WERI-Rb-1 (cell line): ENCODE measurements around the gene AGT.
A peak's percentile ranks its signal among the peaks of the same experiment; 100 is the strongest.

Experiments used
- DNase-seq: peaks from one replicate; pipeline ENCODE4 v3.0.0-alpha.2; 2020
- H3K27ac ChIP-seq: fragments of 250-450 bp; sonication (Bioruptor Pico); 2 replicates; pipeline ENCODE4 v1.5.1; 2020; ENCODE audit warnings: mild to moderate bottlenecking, moderate library complexity
- H3K27me3 ChIP-seq: fragments of 250-450 bp; sonication (Bioruptor Pico); 2 replicates; pipeline ENCODE4 v1.5.1; 2021; ENCODE audit warnings: mild to moderate bottlenecking, low read depth, moderate library complexity; ENCODE audit not compliant: insufficient read depth, severe bottlenecking
- H3K36me3 ChIP-seq: fragments of 250-450 bp; sonication (Bioruptor Pico); 2 replicates; pipeline ENCODE4 v1.5.1; 2020; ENCODE audit warnings: mild to moderate bottlenecking, moderate library complexity
- H3K4me3 ChIP-seq: 2 replicates; pipeline ENCODE4 v1.5.1; 2011; ENCODE audit warnings: low read depth, mild to moderate bottlenecking, control low read depth, low read length
- H3K9me3 ChIP-seq: fragments of 250-450 bp; sonication (Bioruptor Pico); 2 replicates; pipeline ENCODE4 v1.5.1; 2021; ENCODE audit warnings: mild to moderate bottlenecking, moderate library complexity; ENCODE audit not compliant: severe bottlenecking
- TF ChIP-seq, protein P1 (sequence below): IDR thresholded peaks from 2 replicates; pipeline ENCODE4 v1.5.1; 2011; ENCODE audit warnings: low read depth, mild to moderate bottlenecking, control low read depth, inconsistent platforms, low read length

The AGT gene

DNA sequence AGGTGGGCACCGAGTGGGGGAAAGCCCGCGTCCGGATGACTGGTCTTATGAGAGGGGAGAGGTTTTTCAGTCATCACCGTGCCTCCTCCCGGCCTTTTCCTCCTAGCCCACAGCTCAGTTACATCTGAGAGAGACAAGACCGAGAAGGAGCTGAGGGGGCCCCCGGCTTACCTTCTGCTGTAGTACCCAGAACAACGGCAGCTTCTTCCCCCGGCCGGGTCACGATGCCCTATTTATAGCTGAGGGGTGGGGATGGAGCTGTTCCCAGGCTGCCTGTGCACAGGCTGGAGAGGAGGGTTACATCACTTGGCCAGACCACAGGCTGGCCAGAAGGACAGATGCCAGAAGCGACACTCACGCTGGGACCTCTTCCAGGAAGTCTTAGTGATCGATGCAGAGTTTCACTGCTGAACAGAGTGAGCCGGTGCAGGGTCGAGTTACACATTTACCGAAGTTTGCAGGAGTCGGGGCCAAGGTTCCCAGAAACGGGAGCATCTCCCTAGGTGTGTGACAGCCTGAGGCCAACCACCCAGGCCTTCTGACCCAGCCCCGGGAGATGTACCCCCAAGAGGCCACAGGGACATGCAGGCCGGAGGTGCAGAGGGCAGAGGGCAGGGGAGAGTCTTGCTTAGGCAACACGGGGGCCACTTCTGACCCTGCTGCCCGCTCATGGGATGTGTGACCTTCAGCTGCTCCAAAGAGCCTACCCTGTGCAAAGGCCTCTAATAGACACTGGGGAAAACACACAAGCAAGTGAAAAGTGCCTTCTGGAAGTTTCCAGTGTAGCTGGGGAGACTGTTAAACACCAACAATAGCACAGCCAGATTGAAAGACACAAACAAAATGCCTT is at the start of gene AGT:
Gene AGT (minus strand): TSS at position 208 of the 850 bp plus-strand sequence. CDS start 3,299 bp downstream, outside the sequence.
- DNase-seq = peak; percentile 42
- Histone ChIP-seq H3K27me3 (no peaks in the 10 kb centered on the region), H3K27ac (no peak within 1 kb of the TSS), H3K4me3 (no peak within 1 kb of the TSS), H3K36me3 (no peaks in the 10 kb centered on the region), H3K9me3 (peaks cover 2% of the 10 kb centered on the region)
- TF ChIP-seq, protein P1, sequence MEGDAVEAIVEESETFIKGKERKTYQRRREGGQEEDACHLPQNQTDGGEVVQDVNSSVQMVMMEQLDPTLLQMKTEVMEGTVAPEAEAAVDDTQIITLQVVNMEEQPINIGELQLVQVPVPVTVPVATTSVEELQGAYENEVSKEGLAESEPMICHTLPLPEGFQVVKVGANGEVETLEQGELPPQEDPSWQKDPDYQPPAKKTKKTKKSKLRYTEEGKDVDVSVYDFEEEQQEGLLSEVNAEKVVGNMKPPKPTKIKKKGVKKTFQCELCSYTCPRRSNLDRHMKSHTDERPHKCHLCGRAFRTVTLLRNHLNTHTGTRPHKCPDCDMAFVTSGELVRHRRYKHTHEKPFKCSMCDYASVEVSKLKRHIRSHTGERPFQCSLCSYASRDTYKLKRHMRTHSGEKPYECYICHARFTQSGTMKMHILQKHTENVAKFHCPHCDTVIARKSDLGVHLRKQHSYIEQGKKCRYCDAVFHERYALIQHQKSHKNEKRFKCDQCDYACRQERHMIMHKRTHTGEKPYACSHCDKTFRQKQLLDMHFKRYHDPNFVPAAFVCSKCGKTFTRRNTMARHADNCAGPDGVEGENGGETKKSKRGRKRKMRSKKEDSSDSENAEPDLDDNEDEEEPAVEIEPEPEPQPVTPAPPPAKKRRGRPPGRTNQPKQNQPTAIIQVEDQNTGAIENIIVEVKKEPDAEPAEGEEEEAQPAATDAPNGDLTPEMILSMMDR = no peak

GRCh38 chr1:230761443-230762167 is 47.7 kb upstream of the AGT start:
- Histone ChIP-seq H3K27me3 (no peaks in the 10 kb centered on the region), H3K27ac (no peak overlapping the region), H3K9me3 (no peaks in the 10 kb centered on the region), H3K36me3 (no peaks in the 10 kb centered on the region), H3K4me3 (no peak overlapping the region)
- TF ChIP-seq, protein P1 = no peak
- no peak for DNase-seq

DNA sequence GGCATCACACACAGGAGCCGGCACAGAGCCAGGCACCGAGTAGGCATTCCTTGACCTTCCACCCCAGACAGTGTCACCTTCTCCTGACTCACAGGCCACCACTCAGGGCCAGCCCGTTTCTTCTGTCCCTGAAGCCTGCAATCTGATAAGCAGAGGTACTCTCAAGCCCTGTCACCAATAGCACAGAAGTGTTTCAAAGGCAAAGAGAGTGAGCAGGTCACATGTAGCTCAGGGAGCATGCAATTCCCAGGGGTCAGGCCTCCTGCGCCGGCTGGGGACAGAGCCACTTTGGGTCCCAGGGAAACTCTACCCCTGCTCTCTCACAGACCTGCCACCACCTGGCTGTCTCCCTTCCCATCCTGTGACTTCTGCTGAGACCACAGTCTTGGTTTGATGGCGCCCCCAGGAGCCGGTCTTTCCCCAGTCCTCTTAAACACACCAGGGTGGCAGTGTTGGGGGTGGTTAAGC is 46.5 kb upstream of the AGT start:
- no peaks in the 10 kb centered on the region for H3K36me3 ChIP-seq
- no peak overlapping the region for H3K4me3 ChIP-seq
- no peaks in the 10 kb centered on the region for H3K9me3 ChIP-seq
- H3K27ac ChIP-seq = no peak overlapping the region
- TF ChIP-seq, protein P1 = peak; percentile 60
- peak; percentile 65 for DNase-seq
- H3K27me3 ChIP-seq = no peaks in the 10 kb centered on the region

- no peak overlapping the region for H3K27ac ChIP-seq
- DNase-seq = no peak
Observed at GRCh38 chr1:230759369-230760065, 45.6 kb upstream of the AGT start.

GRCh38 chr1:230758709-230759368 is 44.9 kb upstream of the AGT start:
- Histone ChIP-seq H3K9me3 (no peaks in the 10 kb centered on the region), H3K27me3 (no peaks in the 10 kb centered on the region), H3K4me3 (no peak overlapping the region), H3K27ac (no peak overlapping the region), H3K36me3 (no peaks in the 10 kb centered on the region)
- no peak for DNase-seq
- TF ChIP-seq, protein P1 = no peak

More at GRCh38 chr1:230759369-230760065, 45.6 kb upstream of the AGT start:
- Histone ChIP-seq H3K27me3 (no peaks in the 10 kb centered on the region), H3K36me3 (no peaks in the 10 kb centered on the region), H3K9me3 (no peaks in the 10 kb centered on the region), H3K4me3 (no peak overlapping the region)
- TF ChIP-seq, protein P1 = no peak
